Loucy (cell line): ENCODE results near the gene MACROH2A1.

Experiments
- H2AFZ ChIP-seq: fragments of 200-600 bp; sonication (generic); 2 replicates; pipeline ENCODE4 v1.6.0; 2016; ENCODE audit warnings: antibody characterized with exemption, mild to moderate bottlenecking, low read length, moderate library complexity
- H3F3A ChIP-seq: fragments of 200-600 bp; 2 replicates; pipeline ENCODE4 v1.6.0; 2016; ENCODE audit warnings: antibody characterized with exemption, low read depth, mild to moderate bottlenecking
- H3K27me3 ChIP-seq: fragments of 200-600 bp; sonication (generic); 2 replicates; pipeline ENCODE4 v1.6.1; 2014; ENCODE audit warnings: low read length, mild to moderate bottlenecking; ENCODE audit not compliant: insufficient read depth, poor library complexity, severe bottlenecking
- H3K36me3 ChIP-seq: fragments of 200-600 bp; sonication (generic); 2 replicates; pipeline ENCODE4 v1.6.1; 2016; ENCODE audit warnings: low read length; ENCODE audit not compliant: insufficient read depth
- H3K4me1 ChIP-seq: fragments of 200-600 bp; sonication (generic); 2 replicates; pipeline ENCODE4 v1.5.1; 2014; ENCODE audit warnings: low read length, mild to moderate bottlenecking; ENCODE audit not compliant: insufficient read depth, poor library complexity, severe bottlenecking
- H3K4me2 ChIP-seq: fragments of 200-600 bp; sonication (generic); 2 replicates; pipeline ENCODE4 v1.6.0; 2014; ENCODE audit warnings: antibody characterized with exemption, low read length, low read depth, mild to moderate bottlenecking; ENCODE audit not compliant: poor library complexity, severe bottlenecking
- H3K4me3 ChIP-seq: fragments of 200-600 bp; sonication (generic); 2 replicates; pipeline ENCODE4 v1.5.1; 2014; ENCODE audit warnings: low read length, mild to moderate bottlenecking, mixed read lengths; ENCODE audit not compliant: poor library complexity, severe bottlenecking
- H3K79me2 ChIP-seq: fragments of 200-600 bp; sonication (generic); 2 replicates; pipeline ENCODE4 v1.6.1; 2014; ENCODE audit warnings: low read length; ENCODE audit not compliant: insufficient read depth
- H3K9ac ChIP-seq: fragments of 200-600 bp; sonication (generic); 2 replicates; pipeline ENCODE4 v1.6.0; 2014; ENCODE audit warnings: mild to moderate bottlenecking, low read depth, low read length, moderate library complexity; ENCODE audit not compliant: poor library complexity, severe bottlenecking
- H3K9me2 ChIP-seq: fragments of 200-600 bp; sonication (generic); replicated peaks from 2 replicates; pipeline ENCODE4 v1.6.1; 2016; ENCODE audit warnings: low read depth, low read length, mixed read lengths
- H3K9me3 ChIP-seq: fragments of 200-600 bp; sonication (generic); 2 replicates; pipeline ENCODE4 v1.6.1; 2014; ENCODE audit warnings: mild to moderate bottlenecking, antibody characterized with exemption, low read length, low read depth; ENCODE audit not compliant: insufficient read depth
- H4K20me1 ChIP-seq: fragments of 200-600 bp; sonication (generic); 2 replicates; pipeline ENCODE4 v1.6.0; 2014; ENCODE audit warnings: antibody characterized with exemption, low read length, mild to moderate bottlenecking; ENCODE audit not compliant: insufficient read depth, poor library complexity, severe bottlenecking
- CTCF ChIP-seq: fragments of 200-600 bp; sonication (generic); conservative IDR thresholded peaks from 2 replicates; pipeline ENCODE4 v1.5.1; 2014; ENCODE audit warnings: mild to moderate bottlenecking, antibody characterized with exemption, low read length
- EZH2phosphoT487 ChIP-seq: fragments of 200-600 bp; IDR thresholded peaks from 2 replicates; pipeline ENCODE4 v1.6.1; 2018; ENCODE audit warnings: antibody characterized with exemption, mild to moderate bottlenecking, moderate library complexity, borderline replicate concordance

The MACROH2A1 gene

DNA sequence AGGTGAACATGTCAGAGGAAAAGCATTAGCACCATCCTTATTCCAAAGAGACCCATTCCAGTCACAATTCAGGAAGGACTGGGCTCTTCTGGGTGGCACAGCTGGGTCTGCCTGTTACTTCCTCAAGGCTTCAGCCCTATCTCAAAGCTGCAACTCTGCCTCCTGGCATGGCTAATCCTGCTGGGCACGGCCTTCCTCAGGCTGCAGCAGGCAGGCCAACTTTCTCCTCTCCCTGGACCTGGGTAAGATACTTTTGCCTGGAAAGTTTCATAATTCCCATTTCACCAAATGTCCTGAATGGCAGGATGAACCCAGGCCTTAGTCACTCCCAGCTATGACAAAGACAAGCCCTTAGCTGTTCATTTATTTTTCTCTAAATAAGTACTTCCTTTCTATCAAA is 50.1 kb downstream of the MACROH2A1 start:
- Histone ChIP-seq H3K27me3 (no peaks in the 10 kb centered on the region), H3K9ac (peak overlapping the region; percentile 3), H3K9me3 (no peaks in the 10 kb centered on the region), H4K20me1 (peaks cover 88% of the 10 kb centered on the region), H3K9me2 (no peaks in the 10 kb centered on the region), H3K36me3 (peaks cover 97% of the 10 kb centered on the region), H3K4me2 (peak overlapping the region; percentile 49), H3K4me1 (peaks cover 43% of the 10 kb centered on the region), H3F3A (no peaks in the 10 kb centered on the region), H3K79me2 (peaks cover 99% of the 10 kb centered on the region), H2AFZ (no peak overlapping the region), H3K4me3 (no peak overlapping the region)
- TF ChIP-seq CTCF (no peak), EZH2phosphoT487 (no peak)

DNA sequence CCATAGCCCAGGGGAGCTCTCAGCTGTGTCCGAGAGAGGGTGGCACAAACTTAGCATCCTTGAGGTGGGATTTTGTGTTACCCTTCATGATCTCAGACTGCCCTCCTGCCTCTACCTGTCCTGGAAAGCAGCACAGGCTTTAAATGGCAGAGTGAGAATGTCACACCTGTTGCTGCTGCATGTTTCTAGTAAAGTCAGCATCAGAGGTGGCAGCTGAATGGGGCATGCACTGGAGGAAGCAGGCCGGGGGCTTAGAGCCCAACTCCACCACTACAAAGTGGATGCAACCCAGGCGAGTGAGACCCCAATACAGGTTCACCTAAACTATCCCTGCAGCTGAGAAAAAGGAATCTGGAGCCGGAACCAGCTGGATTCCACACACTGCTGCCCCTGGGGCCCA is 51.6 kb downstream of the MACROH2A1 start:
- Histone ChIP-seq H3K79me2 (peaks cover 95% of the 10 kb centered on the region), H3K36me3 (peaks cover 97% of the 10 kb centered on the region)

DNA sequence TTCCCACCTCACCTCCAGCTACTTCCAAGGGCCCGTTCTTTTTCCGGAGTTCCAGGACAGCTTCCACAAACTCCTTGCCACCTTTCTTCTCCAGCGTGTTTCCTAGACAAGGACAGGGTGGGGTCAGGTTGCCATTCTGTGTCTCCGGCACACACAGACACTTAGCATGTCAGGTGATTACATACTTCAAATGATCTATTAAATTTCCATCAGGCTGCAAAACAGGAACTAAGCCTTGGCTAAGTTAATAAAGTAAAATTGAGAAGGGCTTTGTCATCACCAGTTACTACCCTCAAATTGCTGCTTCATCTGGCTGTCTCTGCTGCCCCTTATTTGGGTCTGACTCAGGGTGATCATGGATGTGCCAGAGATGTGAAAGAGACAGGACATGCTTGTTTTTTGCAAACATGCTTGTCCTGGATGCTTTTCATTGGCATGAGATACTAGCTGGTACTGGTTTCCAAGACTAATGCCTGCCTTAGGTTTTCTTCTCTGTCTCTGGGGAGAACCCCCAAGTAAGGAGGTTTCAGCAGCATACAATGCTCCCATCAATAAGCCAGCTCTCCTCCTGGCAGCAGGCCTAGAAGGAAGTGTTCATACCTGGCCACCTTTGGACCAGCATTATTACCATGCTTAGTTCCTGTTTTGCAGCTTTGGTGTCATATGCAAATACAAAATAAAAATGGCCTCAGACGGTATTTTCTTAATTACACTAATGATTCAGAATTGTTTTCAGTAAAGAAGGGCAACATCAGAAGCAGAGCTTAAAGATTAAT is 52.9 kb downstream of the MACROH2A1 start:
- H3K4me2 ChIP-seq, result no peak overlapping the region
- H3K9me2 ChIP-seq, result no peaks in the 10 kb centered on the region
- H2AFZ ChIP-seq, result no peak overlapping the region
- TF ChIP-seq EZH2phosphoT487, result no peak
- no peak for TF ChIP-seq CTCF
- no peak overlapping the region for H3K4me3 ChIP-seq
- peaks cover 21% of the 10 kb centered on the region for H3K4me1 ChIP-seq
- no peaks in the 10 kb centered on the region for H3K27me3 ChIP-seq
- peaks cover 99% of the 10 kb centered on the region for H3K36me3 ChIP-seq
- H3K79me2 ChIP-seq, result peaks cover 89% of the 10 kb centered on the region
- peaks cover 70% of the 10 kb centered on the region for H4K20me1 ChIP-seq
- no peak overlapping the region for H3K9ac ChIP-seq
- H3K9me3 ChIP-seq, result no peaks in the 10 kb centered on the region
- H3F3A ChIP-seq, result no peaks in the 10 kb centered on the region

More for the DNA sequence above, 51.6 kb downstream of the MACROH2A1 start:
- TF ChIP-seq EZH2phosphoT487 (no peak), CTCF (no peak)
- Histone ChIP-seq H3K4me3 (no peak overlapping the region), H3K4me1 (peaks cover 28% of the 10 kb centered on the region), H3K27me3 (no peaks in the 10 kb centered on the region), H4K20me1 (peaks cover 80% of the 10 kb centered on the region), H3K9me3 (no peaks in the 10 kb centered on the region), H3K9ac (no peak overlapping the region), H3F3A (no peaks in the 10 kb centered on the region), H3K4me2 (no peak overlapping the region), H3K9me2 (no peaks in the 10 kb centered on the region), H2AFZ (no peak overlapping the region)
